GM18873 (cell line): ENCODE results near the gene DNAAF8.

Source experiments
- ATAC-seq: cut with Tn5 transposase; IDR thresholded peaks from one replicate; pipeline ENCODE4 v1.9.1; 2021; ENCODE audit warnings: mild to moderate bottlenecking, moderate library complexity, moderate number of reproducible peaks; ENCODE audit not compliant: unreplicated experiment, low FRiP score

Gene DNAAF8

DNA sequence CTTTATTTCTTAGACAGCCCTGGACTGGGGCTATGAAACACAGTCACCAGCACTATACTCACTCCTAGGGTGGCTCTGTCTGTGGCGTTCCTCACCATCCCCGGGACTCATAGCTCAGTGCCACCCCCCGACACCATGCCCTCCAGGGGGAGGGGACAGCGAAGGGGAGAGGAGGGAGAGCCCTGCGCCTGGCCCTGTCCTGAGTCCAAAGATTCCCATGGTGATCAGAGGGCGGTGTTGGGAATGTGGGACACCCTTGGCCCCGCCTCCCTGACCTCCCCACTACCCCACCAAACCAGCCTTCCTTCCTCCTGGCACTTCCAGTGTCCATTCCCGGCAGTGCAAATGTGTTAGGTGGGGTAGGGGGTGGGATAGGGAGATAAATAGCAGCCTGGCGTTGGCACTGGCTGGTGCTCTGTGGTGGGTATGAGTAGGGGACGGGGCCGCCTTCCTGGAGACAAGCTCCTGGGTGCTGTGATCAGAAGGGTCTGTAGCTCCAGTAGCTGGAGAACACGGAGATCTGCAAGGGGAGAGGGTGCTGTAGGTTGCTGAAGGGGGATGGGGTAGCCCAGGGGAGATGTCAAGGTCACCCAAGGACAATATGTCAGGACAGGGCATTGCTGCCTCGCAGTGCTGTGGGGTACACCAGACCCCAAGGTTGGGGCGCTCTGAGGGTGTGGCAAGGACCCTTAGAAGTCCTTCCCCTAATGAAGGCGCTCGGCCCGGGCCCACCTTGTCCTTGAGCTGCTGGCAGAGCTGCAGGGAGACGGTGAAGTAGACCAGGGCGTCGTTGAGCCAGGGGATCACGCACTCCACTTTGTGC lies 62.9 kb downstream of the DNAAF8 start:
- no peak for ATAC-seq

DNA sequence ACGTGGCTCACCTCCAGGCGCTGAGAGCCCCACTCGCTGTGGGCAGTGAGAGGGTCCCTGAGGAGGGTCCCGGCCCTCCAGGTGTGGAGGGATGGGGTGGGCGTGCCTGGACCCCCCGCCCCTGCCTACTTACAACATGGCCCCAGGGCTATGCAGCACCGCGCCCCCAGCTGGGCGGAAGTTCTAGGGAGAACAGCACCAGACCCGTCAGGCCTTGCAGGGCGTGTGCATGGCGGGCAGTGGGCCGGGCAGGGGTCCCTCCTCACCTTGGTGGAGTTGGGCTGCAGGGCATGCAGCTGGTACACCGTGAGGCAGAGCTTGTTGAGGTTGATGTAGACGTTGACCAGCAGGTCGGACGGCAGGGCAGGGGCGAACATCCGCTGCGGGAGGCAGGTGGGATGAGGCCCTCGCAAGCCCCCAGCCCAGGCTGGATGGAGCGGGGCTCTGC lies 63.5 kb downstream of the DNAAF8 start:
- no peak for ATAC-seq

DNA sequence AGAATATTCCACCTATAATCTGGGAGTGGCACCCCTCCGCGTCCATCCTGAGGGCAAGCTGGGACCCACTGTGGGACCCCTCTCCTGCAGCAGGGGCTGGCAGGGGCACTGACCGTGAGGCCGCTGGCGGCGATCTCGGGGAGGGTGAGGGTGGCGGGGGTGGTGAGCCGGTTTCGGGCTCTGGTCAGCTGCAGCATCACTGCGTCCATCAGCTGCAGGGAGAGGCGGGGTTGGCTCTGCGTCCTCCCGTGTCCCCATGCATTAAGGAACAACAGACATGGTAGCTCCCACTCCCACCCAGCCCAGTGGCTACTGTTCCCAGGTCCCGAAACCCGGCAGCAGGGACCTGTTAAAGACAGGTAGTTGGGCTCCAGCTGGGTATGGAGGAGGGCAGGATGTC lies 64.1 kb downstream of the DNAAF8 start:
- ATAC-seq, result no peak
